HFF-Myc (cell line): ENCODE results near the gene ARMC9.

Source experiments
- DNase-seq: peaks from one replicate; pipeline ENCODE4 v3.0.0-alpha.2; 2011; ENCODE audit warnings: low read depth; ENCODE audit errors: extremely low read depth
- H3K4me3 ChIP-seq: replicated peaks from 2 replicates; pipeline ENCODE4 v1.5.1; 2011; ENCODE audit warnings: low read depth, mild to moderate bottlenecking, control low read depth, low read length
- CTCF ChIP-seq: IDR thresholded peaks from 2 replicates; pipeline ENCODE4 v1.5.1; 2012; ENCODE audit warnings: mild to moderate bottlenecking, low read depth, low read length, control low read depth; ENCODE audit errors: missing control alignments

Gene ARMC9

GRCh38 chr2:231331533-231331932, 133.1 kb downstream of the ARMC9 start:
- DNase-seq: no peak
- H3K4me3 ChIP-seq: no peak overlapping the region
- TF ChIP-seq CTCF: no peak

- H3K4me3 ChIP-seq: no peak overlapping the region
- DNase-seq: no peak
- TF ChIP-seq CTCF: no peak
These were observed 134.0 kb downstream of the ARMC9 start for GRCh38 chr2:231332388-231332787.

GRCh38 chr2:231332872-231333500, 134.6 kb downstream of the ARMC9 start:
- H3K4me3 ChIP-seq: no peak overlapping the region
- no peak for DNase-seq
- TF ChIP-seq CTCF: no peak

- no peak for DNase-seq
- H3K4me3 ChIP-seq: no peak overlapping the region
- no peak for TF ChIP-seq CTCF
These were observed 135.9 kb downstream of the ARMC9 start for GRCh38 chr2:231334179-231334930.

GRCh38 chr2:231334981-231335380, 136.6 kb downstream of the ARMC9 start:
- no peak for TF ChIP-seq CTCF
- no peak overlapping the region for H3K4me3 ChIP-seq
- DNase-seq: no peak

- no peak for TF ChIP-seq CTCF
- no peak overlapping the region for H3K4me3 ChIP-seq
- no peak for DNase-seq
These were observed 137.2 kb downstream of the ARMC9 start for GRCh38 chr2:231335591-231335990.
